ENCODE data around the gene MX1.

MX1 gene

DNA sequence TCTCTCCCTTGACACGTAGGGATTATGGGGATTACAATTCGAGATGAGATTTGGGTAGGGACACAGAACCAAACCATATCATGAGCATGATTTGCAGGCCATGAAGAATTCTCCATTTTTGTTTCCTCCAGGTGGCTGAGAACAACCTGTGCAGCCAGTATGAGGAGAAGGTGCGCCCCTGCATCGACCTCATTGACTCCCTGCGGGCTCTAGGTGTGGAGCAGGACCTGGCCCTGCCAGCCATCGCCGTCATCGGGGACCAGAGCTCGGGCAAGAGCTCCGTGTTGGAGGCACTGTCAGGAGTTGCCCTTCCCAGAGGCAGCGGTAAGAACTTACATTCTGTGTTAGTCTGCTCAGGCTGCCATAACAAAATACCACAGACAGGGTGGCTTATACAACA is 9.7 kb downstream of the MX1 start:
- H3K4me3 ChIP-seq (replicated peaks; ENCODE audit: insufficient read depth, low read length), result no peak overlapping the region
- no peak overlapping the region for H3K27ac ChIP-seq (replicated peaks)
- TF ChIP-seq CTCF (IDR thresholded peaks at IDR 0.05; ENCODE audit: insufficient read depth, low read length) (no peak), SPI1 (IDR thresholded peaks at IDR 0.05; ENCODE audit: borderline replicate concordance, low read depth) (no peak), POLR2AphosphoS5 (IDR thresholded peaks at IDR 0.05; ENCODE audit: low read depth) (no peak), GABPA (IDR thresholded peaks at IDR 0.05; ENCODE audit: low read depth) (no peak)
- TF ChIP-seq, protein P1, sequence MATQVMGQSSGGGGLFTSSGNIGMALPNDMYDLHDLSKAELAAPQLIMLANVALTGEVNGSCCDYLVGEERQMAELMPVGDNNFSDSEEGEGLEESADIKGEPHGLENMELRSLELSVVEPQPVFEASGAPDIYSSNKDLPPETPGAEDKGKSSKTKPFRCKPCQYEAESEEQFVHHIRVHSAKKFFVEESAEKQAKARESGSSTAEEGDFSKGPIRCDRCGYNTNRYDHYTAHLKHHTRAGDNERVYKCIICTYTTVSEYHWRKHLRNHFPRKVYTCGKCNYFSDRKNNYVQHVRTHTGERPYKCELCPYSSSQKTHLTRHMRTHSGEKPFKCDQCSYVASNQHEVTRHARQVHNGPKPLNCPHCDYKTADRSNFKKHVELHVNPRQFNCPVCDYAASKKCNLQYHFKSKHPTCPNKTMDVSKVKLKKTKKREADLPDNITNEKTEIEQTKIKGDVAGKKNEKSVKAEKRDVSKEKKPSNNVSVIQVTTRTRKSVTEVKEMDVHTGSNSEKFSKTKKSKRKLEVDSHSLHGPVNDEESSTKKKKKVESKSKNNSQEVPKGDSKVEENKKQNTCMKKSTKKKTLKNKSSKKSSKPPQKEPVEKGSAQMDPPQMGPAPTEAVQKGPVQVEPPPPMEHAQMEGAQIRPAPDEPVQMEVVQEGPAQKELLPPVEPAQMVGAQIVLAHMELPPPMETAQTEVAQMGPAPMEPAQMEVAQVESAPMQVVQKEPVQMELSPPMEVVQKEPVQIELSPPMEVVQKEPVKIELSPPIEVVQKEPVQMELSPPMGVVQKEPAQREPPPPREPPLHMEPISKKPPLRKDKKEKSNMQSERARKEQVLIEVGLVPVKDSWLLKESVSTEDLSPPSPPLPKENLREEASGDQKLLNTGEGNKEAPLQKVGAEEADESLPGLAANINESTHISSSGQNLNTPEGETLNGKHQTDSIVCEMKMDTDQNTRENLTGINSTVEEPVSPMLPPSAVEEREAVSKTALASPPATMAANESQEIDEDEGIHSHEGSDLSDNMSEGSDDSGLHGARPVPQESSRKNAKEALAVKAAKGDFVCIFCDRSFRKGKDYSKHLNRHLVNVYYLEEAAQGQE (IDR thresholded peaks at IDR 0.05; ENCODE audit: insufficient replicate concordance, low read depth), result no peak
- no peak for DNase-seq (ENCODE audit: low read depth in 1 of 2, low spot score in 1 of 2)
- no peaks in the 10 kb centered on the region for H3K27me3 ChIP-seq (ENCODE audit: insufficient read depth, poor library complexity, severe bottlenecking)

DNA sequence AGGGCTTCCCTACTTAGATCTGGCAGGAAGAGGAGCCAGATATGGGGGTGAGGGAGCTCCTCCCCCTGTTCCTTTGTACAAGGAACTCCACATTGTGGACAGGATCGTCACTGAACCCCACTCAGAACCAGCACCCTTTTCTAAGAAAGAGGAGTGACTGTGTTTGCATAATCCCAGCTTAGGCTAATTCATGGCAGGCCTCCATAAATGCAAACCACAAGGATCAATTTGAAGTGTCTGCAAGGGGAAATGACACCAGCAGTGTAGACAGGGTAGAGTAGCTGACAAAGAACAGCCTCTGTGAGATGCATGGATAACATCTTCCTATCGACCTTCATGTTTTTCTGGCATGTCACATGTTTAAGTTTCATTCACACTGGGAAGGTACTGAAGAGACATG is 11.7 kb downstream of the MX1 start:
- DNase-seq (ENCODE audit: low read depth in 1 of 2, low spot score in 1 of 2), result no peak
- Histone ChIP-seq H3K27ac (replicated peaks) (no peak overlapping the region), H3K27me3 (ENCODE audit: insufficient read depth, poor library complexity, severe bottlenecking) (no peaks in the 10 kb centered on the region), H3K4me3 (replicated peaks; ENCODE audit: insufficient read depth, low read length) (no peak overlapping the region)
- TF ChIP-seq GABPA (IDR thresholded peaks at IDR 0.05; ENCODE audit: low read depth) (no peak), SPI1 (IDR thresholded peaks at IDR 0.05; ENCODE audit: borderline replicate concordance, low read depth) (no peak), CTCF (IDR thresholded peaks at IDR 0.05; ENCODE audit: insufficient read depth, low read length) (no peak), POLR2AphosphoS5 (IDR thresholded peaks at IDR 0.05; ENCODE audit: low read depth) (no peak)
- TF ChIP-seq, protein P1 (IDR thresholded peaks at IDR 0.05; ENCODE audit: insufficient replicate concordance, low read depth), result no peak

DNA sequence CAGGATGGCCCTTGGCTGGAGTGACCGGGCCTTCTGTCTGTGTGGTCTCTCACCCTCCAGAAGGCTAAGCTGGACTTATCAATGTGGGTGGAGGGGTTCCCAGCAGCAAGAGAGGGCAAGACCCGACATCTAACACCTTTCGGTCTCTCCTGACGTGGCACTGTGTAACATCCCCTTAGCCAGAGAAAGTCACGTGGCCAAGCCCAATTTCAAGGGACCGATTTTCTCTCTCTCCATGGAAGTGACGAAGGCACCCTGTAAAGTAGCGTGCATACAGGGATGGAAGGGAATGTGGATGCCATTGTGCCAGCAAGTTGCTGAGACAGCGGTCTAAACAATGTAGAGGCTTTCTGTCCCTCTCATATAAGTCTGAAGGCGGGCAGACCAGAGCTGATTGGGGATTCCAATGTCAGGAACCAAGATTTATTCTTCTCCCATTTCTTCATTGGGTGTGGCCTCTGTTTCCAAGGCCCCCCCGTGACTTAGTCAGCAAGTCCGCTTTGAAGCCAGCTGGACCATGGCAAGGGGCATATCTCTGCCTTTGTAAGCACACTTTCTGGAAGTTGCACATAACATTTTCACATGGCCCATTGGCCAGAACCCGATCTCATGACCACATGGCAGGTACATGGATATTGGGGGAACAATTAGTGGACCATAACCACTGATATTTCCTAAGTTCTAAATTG is 12.5 kb downstream of the MX1 start:
- no peak for DNase-seq (ENCODE audit: low read depth in 1 of 2, low spot score in 1 of 2)

More for the DNA sequence above, 12.5 kb downstream of the MX1 start:
- no peaks in the 10 kb centered on the region for H3K27me3 ChIP-seq (ENCODE audit: insufficient read depth, poor library complexity, severe bottlenecking)
- H3K4me3 ChIP-seq (replicated peaks; ENCODE audit: insufficient read depth, low read length), result no peak overlapping the region
- TF ChIP-seq SPI1 (IDR thresholded peaks at IDR 0.05; ENCODE audit: borderline replicate concordance, low read depth), result no peak
- no peak for TF ChIP-seq GABPA (IDR thresholded peaks at IDR 0.05; ENCODE audit: low read depth)
- no peak for TF ChIP-seq POLR2AphosphoS5 (IDR thresholded peaks at IDR 0.05; ENCODE audit: low read depth)
- TF ChIP-seq, protein P1 (IDR thresholded peaks at IDR 0.05; ENCODE audit: insufficient replicate concordance, low read depth), result no peak
- no peak for TF ChIP-seq CTCF (IDR thresholded peaks at IDR 0.05; ENCODE audit: insufficient read depth, low read length)
- no peak overlapping the region for H3K27ac ChIP-seq (replicated peaks)
